ENCODE data around the gene CRTC2.
"Not testable (repeated sequence)": the region's sequence is repeated elsewhere in the genome, so short reads cannot be mapped to it uniquely, and the experiment has no call there.

CRTC2 gene, protein sequence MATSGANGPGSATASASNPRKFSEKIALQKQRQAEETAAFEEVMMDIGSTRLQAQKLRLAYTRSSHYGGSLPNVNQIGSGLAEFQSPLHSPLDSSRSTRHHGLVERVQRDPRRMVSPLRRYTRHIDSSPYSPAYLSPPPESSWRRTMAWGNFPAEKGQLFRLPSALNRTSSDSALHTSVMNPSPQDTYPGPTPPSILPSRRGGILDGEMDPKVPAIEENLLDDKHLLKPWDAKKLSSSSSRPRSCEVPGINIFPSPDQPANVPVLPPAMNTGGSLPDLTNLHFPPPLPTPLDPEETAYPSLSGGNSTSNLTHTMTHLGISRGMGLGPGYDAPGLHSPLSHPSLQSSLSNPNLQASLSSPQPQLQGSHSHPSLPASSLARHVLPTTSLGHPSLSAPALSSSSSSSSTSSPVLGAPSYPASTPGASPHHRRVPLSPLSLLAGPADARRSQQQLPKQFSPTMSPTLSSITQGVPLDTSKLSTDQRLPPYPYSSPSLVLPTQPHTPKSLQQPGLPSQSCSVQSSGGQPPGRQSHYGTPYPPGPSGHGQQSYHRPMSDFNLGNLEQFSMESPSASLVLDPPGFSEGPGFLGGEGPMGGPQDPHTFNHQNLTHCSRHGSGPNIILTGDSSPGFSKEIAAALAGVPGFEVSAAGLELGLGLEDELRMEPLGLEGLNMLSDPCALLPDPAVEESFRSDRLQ

GRCh38 chr1:153958111-153958960, at the start of gene CRTC2:
Gene CRTC2 (minus strand): TSS chr1:153958612. CDS start chr1:153958497, 115 bp downstream.
- DNase-seq (ENCODE audit: low spot score): peak; percentile 98

DNA sequence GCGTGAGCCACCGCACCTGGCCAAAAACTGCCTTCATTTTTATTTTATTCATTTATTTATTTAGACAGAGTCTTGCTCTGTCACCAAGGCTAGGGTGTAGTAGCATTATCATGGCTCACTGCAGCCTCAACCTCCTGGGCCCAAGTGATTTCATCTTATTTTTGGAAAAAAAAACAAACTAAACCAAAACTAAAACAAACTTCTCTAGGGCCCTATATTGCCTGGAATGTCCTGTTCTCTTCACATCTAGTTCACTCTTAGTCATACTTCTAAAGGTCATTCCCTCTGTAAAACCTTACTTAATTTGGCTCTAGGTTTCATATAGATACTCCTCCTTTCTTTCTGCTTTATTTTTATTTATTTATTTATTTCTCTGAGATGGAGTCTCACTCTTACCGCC, 47.7 kb upstream of the CRTC2 start:
- no peak for DNase-seq (ENCODE audit: low spot score)

DNA sequence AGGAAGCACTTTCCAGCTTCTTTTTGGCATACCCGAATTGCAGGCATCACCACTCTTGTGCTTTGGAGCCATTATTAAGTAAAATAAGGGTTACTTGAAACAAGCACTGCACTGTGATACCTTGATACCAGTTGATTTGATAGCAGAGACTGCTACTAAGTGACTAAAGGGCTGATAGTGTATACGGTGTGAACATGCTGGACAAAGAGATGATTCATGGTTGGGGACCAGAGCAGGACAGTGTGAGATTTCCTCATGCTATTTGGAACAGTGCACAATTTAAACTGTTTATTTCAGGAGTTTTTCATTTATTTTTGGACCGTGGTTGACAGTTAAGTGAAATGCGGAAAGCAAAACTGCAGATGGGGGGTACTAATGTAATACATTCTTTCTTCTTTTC, 42.0 kb upstream of the CRTC2 start:
- DNase-seq (ENCODE audit: low spot score): no peak

GRCh38 chr1:153996882-153997281, 38.5 kb upstream of the CRTC2 start:
- DNase-seq (ENCODE audit: low spot score): not testable (repeated sequence)

- DNase-seq (ENCODE audit: low spot score): no peak
Observed at GRCh38 chr1:153995640-153996039, 37.2 kb upstream of the CRTC2 start.

- no peak for DNase-seq (ENCODE audit: low spot score)
Observed at GRCh38 chr1:153995202-153995601, 36.8 kb upstream of the CRTC2 start.

DNA sequence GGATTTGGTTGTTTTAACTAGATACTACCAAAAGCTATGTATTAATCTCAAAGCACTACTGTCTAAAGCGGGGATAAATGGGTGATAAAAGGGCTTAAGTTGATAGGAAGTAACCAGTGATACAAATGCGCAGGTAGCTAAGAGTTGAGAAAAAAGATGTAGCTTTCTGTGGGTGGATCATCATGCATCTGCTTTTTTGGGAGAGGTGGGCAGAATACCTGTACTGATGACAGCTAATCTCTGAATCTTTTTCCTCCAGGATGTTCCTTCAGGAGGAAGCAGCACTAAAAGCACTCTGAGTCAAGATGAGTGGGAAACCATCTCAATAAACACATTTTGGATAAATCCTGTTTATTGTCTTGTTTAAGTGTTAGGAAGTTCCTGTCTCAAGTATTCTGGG, 33.4 kb upstream of the CRTC2 start:
- no peak for DNase-seq (ENCODE audit: low spot score)

DNA sequence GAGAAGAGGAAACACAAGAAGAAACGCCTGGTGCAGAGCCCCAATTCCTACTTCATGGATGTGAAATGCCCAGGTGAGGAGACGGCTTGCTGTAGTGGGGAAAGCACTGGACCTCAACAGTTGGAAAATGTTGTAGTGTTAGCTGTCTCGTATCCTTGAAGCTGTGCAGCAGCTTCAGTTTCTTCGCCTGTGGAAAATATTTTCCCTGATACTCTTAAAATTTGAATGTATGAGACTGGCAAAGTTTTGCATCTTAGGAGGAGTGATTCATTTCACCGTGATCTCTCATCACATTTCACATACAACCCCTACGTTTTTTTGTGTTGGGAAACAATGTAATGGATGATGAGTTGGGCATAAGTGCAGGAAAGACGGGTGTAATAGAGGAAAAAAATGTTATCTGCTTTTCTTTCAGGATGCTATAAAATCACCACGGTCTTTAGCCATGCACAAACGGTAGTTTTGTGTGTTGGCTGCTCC, 32.8 kb upstream of the CRTC2 start:
- no peak for DNase-seq (ENCODE audit: low spot score)

DNA sequence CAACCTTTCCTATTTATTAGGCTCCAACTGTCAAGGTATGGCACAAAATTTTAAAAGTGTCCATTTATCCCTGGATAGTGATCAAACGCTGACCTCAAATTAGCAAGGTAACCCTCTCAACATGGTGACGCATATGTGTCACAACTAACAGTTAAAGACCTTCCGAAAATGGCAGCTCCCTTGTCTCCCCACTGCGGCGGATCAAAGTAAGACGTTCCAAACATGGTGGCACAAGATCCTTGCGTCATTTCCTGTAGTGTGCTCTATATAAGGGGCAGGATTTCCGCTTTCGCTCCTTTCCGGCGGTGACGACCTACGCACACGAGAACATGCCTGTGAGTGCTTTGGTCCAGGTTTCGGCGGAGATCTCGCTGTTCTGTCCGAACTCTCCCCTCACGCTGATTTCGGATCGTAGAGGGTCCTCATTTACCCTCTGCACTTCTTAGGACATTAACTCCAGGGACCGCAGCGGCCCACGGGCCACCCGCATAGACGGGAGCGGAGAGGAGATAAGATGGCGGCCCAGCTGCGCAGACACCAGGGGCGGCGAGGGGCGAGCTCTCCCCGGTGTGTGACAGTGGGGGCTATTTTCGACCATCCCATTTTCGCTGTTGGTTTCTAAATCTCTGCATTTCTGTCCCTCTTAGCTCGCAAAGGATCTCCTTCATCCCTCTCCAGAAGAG, 32.2 kb upstream of the CRTC2 start, which contains the start of gene RPS27:
RPS27 (plus strand) TSS at position 295 of the 683 bp plus-strand sequence; CDS start at position 330, 35 bp downstream.
- peak; percentile 91 for DNase-seq (ENCODE audit: low spot score)

GRCh38 chr1:153987621-153988020, 29.2 kb upstream of the CRTC2 start:
- no peak for DNase-seq (ENCODE audit: low spot score)

DNA sequence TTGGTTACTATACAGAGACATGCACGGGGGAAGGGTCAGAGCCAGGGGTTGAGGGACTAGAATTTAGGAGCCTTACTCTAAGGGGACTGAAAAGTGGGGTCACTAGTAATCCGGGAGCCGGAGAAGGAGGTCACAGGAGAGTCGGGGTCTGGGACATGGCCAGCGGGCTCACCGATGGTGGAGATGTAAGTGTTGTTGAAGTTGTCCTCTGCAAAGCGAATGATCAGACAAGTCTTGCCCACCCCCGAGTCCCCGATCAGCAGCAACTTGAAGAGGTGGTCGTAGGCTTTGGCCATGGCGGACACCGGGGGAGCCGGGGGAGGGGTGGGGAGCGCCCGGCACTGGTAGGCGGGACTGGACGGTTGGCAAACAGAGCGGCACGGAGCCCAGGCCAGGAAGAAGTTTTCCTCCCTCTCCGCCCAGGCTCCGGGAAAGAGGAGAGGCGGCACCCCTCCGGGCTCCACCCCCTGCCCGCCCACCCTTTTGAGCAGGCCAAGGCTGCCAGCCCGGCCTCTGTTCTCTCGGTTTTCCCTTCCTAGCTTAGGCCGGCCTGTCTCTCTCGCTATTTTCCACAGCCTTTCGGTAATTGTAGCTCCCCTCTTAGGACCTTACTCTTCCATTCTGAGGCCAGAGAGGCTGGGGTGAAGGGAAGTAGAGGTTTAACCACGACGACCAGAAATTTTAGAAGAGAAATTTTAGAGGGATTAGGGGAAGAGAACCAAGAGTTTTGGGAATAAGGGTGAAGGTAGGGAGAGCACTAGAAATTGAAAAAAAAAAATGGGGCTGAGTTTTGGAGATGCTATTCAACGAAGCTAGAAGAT, 27.7 kb upstream of the CRTC2 start, which contains the start of gene RAB13:
RAB13 (minus strand) TSS at position 399 of the 821 bp plus-strand sequence; CDS start at position 296, 103 bp downstream.
- peak; percentile 90 for DNase-seq (ENCODE audit: low spot score)

DNA sequence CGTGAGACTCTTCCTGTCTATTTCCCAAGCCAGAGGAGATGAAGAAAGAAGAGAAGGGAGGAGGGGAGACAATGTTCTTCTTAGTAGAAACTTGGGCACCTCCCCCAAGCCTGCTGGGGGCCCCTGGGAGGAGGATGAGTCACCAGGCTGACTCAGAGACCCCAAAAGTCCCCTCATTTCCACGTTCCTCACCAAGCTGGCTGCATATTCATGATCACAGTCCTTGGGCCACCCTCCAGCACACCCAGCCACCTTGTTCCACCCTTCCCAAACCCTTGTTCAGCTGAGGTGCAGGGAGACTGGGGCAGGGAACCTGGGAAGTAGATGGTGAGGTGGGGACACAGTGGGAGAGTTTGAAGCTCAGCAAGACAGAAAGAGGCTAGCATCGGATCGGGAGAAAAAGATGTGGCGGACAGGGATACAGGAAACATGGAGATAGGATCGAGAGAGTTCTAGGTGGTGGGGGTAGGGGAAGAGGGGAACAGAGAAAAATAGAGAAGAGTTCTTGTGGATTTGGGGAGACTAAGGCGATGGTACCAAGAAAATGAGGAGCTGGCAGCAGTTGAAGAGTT, 27.0 kb upstream of the CRTC2 start:
- no peak for DNase-seq (ENCODE audit: low spot score)

GRCh38 chr1:153984123-153984894, 25.9 kb upstream of the CRTC2 start:
- no peak for DNase-seq (ENCODE audit: low spot score)

- DNase-seq (ENCODE audit: low spot score): not testable (repeated sequence)
Observed at GRCh38 chr1:153981735-153982134, 23.3 kb upstream of the CRTC2 start.

DNA sequence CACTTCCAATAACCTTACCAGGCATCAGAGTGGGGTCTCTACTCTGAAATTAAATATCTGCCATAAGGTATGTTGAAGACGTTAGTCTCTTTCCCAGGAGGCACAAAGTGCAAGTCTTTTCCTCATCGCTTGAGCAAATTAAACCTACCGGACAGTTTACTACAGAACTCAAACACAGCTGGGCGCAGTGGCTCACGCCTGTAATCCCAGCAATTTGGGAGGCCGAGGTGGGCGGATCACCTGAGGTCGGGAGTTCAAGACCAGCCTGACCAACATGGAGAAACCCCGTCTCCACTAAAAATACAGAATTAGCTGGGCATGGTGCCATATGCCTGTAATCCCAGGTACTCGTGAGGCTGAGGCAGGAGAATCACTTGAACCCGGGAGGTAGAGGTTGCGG, 20.7 kb upstream of the CRTC2 start:
- not testable (repeated sequence) for DNase-seq (ENCODE audit: low spot score)

GRCh38 chr1:153978274-153978909, 20.0 kb upstream of the CRTC2 start:
- no peak for DNase-seq (ENCODE audit: low spot score)

DNA sequence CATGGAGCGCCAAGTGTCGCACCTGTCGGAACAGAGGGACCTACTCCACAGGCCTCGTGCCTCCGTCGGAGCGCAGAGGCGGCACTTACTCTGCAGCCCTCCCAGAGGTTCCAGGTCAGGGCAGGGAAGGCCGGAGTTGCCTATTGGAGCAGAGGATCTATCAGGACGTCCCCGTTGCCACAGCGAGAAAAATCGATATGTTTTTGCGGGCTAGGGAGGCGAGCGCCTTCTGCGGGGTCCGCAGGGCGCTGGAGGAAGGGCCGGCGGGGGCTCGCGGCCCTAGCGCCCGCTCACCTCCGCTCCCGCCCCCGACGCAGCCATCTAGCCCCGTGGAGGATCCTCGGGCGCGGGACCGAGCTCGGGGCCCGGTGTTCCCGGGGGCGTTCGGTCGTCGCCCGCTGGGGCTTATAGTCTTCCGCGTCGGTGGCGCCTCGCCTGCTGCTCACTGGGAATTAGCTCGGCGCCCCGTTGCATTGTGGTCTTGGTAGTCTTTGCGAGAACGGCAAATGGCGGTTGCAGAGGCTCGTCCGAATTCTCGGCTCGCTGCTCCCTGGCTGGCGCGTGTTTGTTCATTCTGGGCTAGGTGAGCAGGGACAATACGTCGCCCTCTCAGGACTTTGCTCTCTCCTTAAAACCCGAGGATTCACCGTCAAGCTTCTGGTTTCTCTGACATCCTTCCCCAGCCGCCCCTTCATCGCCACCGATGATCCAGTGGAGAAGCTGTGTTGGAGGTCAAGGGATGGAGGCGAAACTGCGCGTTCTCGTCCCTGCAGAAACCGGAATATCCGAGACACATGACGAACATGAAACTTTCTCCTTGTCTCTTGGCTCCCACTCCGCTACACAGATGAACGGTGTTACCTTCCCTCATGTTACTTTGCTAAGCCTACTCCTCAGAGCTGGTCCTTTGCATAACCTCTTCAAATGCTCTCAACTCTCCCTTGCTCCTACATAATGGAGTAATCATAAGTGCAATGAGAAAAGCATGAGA, 19.1 kb upstream of the CRTC2 start, which contains the start of gene JTB:
JTB (minus strand) TSS at position 425 of the 991 bp plus-strand sequence; CDS start at position 3, 422 bp downstream.
- DNase-seq (ENCODE audit: low spot score): peak; percentile 92

All from ecto neural progenitor cell (in vitro differentiated cells).